ENCODE measurements around the gene KIF20B. TPM values are rescaled to one million over a fixed set of nuclear protein-coding genes. Genes with fewer than 3 reads are reported as not detected.

The KIF20B gene
- total and polyA plus RNA-seq, 4 donors, result 0.91 to 12.9 (median 1.3) TPM

DNA sequence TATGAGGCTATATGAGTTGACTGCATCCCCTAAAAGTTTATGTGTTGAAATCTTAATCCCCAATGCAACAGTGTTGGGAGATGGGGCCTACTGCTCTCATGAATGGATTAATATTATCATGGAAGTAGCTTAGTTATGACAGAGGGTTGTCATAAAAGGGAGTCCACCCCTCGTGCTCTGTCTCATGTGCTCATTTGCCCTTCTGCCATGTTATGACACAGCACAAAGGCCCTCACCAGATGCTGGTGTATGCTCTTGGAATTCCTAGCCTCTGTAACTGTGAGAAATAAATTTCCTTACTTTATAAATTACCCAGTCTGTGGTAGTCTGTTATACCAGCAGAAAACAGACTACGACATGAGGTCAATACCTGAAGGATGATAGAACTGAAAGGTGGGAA lies 38.8 kb upstream of the KIF20B start:
- TF ChIP-seq, protein P1, sequence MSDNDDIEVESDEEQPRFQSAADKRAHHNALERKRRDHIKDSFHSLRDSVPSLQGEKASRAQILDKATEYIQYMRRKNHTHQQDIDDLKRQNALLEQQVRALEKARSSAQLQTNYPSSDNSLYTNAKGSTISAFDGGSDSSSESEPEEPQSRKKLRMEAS (IDR thresholded peaks at IDR 0.05), result no peak
- TF ChIP-seq GABPA (IDR thresholded peaks at IDR 0.05 in 1 of 2, conservative IDR thresholded peaks at IDR 0.05 in 1 of 2), result no peak
- no peak for TF ChIP-seq RXRA (IDR thresholded peaks at IDR 0.05)
- no peak for TF ChIP-seq HNF4G (IDR thresholded peaks at IDR 0.05)
- TF ChIP-seq, protein P2, sequence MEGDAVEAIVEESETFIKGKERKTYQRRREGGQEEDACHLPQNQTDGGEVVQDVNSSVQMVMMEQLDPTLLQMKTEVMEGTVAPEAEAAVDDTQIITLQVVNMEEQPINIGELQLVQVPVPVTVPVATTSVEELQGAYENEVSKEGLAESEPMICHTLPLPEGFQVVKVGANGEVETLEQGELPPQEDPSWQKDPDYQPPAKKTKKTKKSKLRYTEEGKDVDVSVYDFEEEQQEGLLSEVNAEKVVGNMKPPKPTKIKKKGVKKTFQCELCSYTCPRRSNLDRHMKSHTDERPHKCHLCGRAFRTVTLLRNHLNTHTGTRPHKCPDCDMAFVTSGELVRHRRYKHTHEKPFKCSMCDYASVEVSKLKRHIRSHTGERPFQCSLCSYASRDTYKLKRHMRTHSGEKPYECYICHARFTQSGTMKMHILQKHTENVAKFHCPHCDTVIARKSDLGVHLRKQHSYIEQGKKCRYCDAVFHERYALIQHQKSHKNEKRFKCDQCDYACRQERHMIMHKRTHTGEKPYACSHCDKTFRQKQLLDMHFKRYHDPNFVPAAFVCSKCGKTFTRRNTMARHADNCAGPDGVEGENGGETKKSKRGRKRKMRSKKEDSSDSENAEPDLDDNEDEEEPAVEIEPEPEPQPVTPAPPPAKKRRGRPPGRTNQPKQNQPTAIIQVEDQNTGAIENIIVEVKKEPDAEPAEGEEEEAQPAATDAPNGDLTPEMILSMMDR (IDR thresholded peaks at IDR 0.05; ENCODE audit: low read depth, low read length, missing input control), result no peak
- no peak for TF ChIP-seq SP1 (IDR thresholded peaks at IDR 0.05)
- no peak for TF ChIP-seq EGR1 (IDR thresholded peaks at IDR 0.05; ENCODE audit: low read depth in 2 of 2)
- TF ChIP-seq RAD21 (IDR thresholded peaks at IDR 0.05), result no peak
- no peak for TF ChIP-seq TAF1 (conservative IDR thresholded peaks at IDR 0.05)
- no peak for TF ChIP-seq HNF4A (conservative IDR thresholded peaks at IDR 0.05)
- TF ChIP-seq, protein P3, sequence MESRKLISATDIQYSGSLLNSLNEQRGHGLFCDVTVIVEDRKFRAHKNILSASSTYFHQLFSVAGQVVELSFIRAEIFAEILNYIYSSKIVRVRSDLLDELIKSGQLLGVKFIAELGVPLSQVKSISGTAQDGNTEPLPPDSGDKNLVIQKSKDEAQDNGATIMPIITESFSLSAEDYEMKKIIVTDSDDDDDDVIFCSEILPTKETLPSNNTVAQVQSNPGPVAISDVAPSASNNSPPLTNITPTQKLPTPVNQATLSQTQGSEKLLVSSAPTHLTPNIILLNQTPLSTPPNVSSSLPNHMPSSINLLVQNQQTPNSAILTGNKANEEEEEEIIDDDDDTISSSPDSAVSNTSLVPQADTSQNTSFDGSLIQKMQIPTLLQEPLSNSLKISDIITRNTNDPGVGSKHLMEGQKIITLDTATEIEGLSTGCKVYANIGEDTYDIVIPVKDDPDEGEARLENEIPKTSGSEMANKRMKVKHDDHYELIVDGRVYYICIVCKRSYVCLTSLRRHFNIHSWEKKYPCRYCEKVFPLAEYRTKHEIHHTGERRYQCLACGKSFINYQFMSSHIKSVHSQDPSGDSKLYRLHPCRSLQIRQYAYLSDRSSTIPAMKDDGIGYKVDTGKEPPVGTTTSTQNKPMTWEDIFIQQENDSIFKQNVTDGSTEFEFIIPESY (IDR thresholded peaks at IDR 0.05), result no peak
- no peak for TF ChIP-seq NR2F2 (IDR thresholded peaks at IDR 0.05)
- no peak for DNase-seq (ENCODE audit: low spot score)
- no peaks in the 10 kb centered on the region for H3K4me1 ChIP-seq (ENCODE audit: control insufficient read depth in 4 of 4, insufficient read depth in 4 of 4, low read length in 3 of 4)
- no peak overlapping the region for H3K27ac ChIP-seq (ENCODE audit: low read depth in 1 of 2, low read length in 2 of 2)
- no peaks in the 10 kb centered on the region for H3K36me3 ChIP-seq (ENCODE audit: control insufficient read depth in 4 of 4, insufficient read depth in 3 of 4, low read depth in 1 of 4, low read length in 3 of 4)
- H3K9me3 ChIP-seq (ENCODE audit: control insufficient read depth in 4 of 4, low read length in 3 of 4), result no peaks in the 10 kb centered on the region
- no peaks in the 10 kb centered on the region for H3K27me3 ChIP-seq (ENCODE audit: control insufficient read depth in 4 of 4, insufficient read depth in 4 of 4, low read length in 3 of 4)
- 96% methylated on average over 2 of the region's 2 CpGs for WGBS
- H3K4me3 ChIP-seq (ENCODE audit: low read depth in 1 of 3, low read length in 3 of 3), result no peak overlapping the region
- no peak overlapping the region for H3K9ac ChIP-seq (ENCODE audit: low read depth in 1 of 2, low read length in 2 of 2)

DNA sequence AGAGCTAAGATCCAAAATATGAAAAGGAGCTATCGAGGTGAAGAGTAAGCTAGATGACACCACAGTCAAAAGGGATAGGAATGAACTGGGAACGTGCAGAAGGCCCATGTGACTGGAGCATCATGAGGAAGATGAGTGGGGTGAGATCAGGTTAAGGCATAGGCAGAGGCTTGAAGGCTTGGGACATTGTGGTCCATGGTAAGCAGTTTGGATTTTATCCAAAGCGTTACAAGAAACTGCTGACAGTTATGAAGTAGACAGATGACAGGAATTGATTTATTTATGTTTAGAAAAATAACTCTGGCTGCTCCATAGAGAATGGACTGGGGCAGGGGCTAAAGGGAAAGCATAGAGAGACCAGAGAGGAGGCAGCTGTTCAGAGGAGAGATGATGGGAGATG lies 38.2 kb upstream of the KIF20B start:
- Histone ChIP-seq H3K27me3 (ENCODE audit: control insufficient read depth in 4 of 4, insufficient read depth in 4 of 4, low read length in 3 of 4) (no peaks in the 10 kb centered on the region), H3K4me1 (ENCODE audit: control insufficient read depth in 4 of 4, insufficient read depth in 4 of 4, low read length in 3 of 4) (no peaks in the 10 kb centered on the region), H3K27ac (ENCODE audit: low read depth in 1 of 2, low read length in 2 of 2) (no peak overlapping the region), H3K36me3 (ENCODE audit: control insufficient read depth in 4 of 4, insufficient read depth in 3 of 4, low read depth in 1 of 4, low read length in 3 of 4) (no peaks in the 10 kb centered on the region), H3K4me3 (ENCODE audit: low read depth in 1 of 3, low read length in 3 of 3) (no peak overlapping the region), H3K9me3 (ENCODE audit: control insufficient read depth in 4 of 4, low read length in 3 of 4) (no peaks in the 10 kb centered on the region), H3K9ac (ENCODE audit: low read depth in 1 of 2, low read length in 2 of 2) (no peak overlapping the region)
- no peak for TF ChIP-seq TAF1 (conservative IDR thresholded peaks at IDR 0.05)
- no peak for DNase-seq (ENCODE audit: low spot score)
- 79% methylated on average over 3 of the region's 3 CpGs for WGBS

DNA sequence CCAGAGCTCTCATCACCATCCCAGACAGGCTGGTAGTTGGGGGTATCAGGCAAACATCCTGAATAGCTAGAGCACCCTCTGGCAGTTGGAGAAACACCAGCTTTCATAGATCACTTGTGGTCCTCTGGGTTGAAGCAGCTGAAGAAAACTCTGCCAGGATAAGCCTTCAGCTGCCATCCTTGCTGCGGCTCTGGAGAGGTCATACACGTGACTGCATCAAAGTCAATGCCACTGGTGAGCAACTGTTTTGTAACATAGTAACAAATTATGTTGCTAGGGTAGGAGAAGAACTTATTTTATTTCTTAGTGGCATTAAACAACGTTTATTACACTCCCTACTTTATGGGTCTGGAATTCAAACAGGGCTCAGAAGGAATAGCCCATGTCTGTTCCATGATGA lies 37.2 kb upstream of the KIF20B start:
- DNase-seq (ENCODE audit: low spot score), result no peak
- Histone ChIP-seq H3K27me3 (ENCODE audit: control insufficient read depth in 4 of 4, insufficient read depth in 4 of 4, low read length in 3 of 4) (no peaks in the 10 kb centered on the region), H3K4me3 (ENCODE audit: low read depth in 1 of 3, low read length in 3 of 3) (no peak overlapping the region), H3K36me3 (ENCODE audit: control insufficient read depth in 4 of 4, insufficient read depth in 3 of 4, low read depth in 1 of 4, low read length in 3 of 4) (no peaks in the 10 kb centered on the region), H3K9ac (ENCODE audit: low read depth in 1 of 2, low read length in 2 of 2) (no peak overlapping the region), H3K4me1 (ENCODE audit: control insufficient read depth in 4 of 4, insufficient read depth in 4 of 4, low read length in 3 of 4) (no peaks in the 10 kb centered on the region), H3K9me3 (ENCODE audit: control insufficient read depth in 4 of 4, low read length in 3 of 4) (no peaks in the 10 kb centered on the region), H3K27ac (ENCODE audit: low read depth in 1 of 2, low read length in 2 of 2) (no peak overlapping the region)
- WGBS, result 78% methylated on average over 3 of the region's 3 CpGs
- TF ChIP-seq YY1 (IDR thresholded peaks at IDR 0.05) (no peak), RXRA (IDR thresholded peaks at IDR 0.05) (no peak), RAD21 (IDR thresholded peaks at IDR 0.05) (no peak), SP1 (IDR thresholded peaks at IDR 0.05) (no peak), TAF1 (conservative IDR thresholded peaks at IDR 0.05) (no peak), GABPA (IDR thresholded peaks at IDR 0.05 in 1 of 2, conservative IDR thresholded peaks at IDR 0.05 in 1 of 2) (no peak), HNF4G (IDR thresholded peaks at IDR 0.05) (no peak), HNF4A (conservative IDR thresholded peaks at IDR 0.05) (no peak), JUND (IDR thresholded peaks at IDR 0.05) (no peak)
- TF ChIP-seq, protein P1 (IDR thresholded peaks at IDR 0.05), result no peak
- TF ChIP-seq, protein P4, sequence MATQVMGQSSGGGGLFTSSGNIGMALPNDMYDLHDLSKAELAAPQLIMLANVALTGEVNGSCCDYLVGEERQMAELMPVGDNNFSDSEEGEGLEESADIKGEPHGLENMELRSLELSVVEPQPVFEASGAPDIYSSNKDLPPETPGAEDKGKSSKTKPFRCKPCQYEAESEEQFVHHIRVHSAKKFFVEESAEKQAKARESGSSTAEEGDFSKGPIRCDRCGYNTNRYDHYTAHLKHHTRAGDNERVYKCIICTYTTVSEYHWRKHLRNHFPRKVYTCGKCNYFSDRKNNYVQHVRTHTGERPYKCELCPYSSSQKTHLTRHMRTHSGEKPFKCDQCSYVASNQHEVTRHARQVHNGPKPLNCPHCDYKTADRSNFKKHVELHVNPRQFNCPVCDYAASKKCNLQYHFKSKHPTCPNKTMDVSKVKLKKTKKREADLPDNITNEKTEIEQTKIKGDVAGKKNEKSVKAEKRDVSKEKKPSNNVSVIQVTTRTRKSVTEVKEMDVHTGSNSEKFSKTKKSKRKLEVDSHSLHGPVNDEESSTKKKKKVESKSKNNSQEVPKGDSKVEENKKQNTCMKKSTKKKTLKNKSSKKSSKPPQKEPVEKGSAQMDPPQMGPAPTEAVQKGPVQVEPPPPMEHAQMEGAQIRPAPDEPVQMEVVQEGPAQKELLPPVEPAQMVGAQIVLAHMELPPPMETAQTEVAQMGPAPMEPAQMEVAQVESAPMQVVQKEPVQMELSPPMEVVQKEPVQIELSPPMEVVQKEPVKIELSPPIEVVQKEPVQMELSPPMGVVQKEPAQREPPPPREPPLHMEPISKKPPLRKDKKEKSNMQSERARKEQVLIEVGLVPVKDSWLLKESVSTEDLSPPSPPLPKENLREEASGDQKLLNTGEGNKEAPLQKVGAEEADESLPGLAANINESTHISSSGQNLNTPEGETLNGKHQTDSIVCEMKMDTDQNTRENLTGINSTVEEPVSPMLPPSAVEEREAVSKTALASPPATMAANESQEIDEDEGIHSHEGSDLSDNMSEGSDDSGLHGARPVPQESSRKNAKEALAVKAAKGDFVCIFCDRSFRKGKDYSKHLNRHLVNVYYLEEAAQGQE (IDR thresholded peaks at IDR 0.05), result no peak
- TF ChIP-seq, protein P2 (IDR thresholded peaks at IDR 0.05; ENCODE audit: low read depth, low read length, missing input control), result no peak

Measured in liver (tissue), 9 donors.